Endometrium (tissue), 2 donors: ENCODE measurements around the gene KDM7A.

ENCODE experiments used
- FAIRE-seq: peaks from 2 replicates; lab custom pipeline; 2012; peaks lifted over from hg19 to GRCh38; lab: Jason Lieb, UNC
- donor health status: control.
- donor health status: control.

KDM7A gene

GRCh38 chr7:140082770-140083169 is 94.0 kb downstream of the KDM7A start:
- no peak for FAIRE-seq

GRCh38 chr7:140081774-140082425 is 94.9 kb downstream of the KDM7A start:
- no peak for FAIRE-seq

- no peak for FAIRE-seq
Measured at GRCh38 chr7:140080919-140081318, 95.9 kb downstream of the KDM7A start.

- FAIRE-seq: no peak
Measured at GRCh38 chr7:140079121-140079536, 97.7 kb downstream of the KDM7A start.

GRCh38 chr7:140078392-140078791 is 98.4 kb downstream of the KDM7A start:
- no peak for FAIRE-seq

GRCh38 chr7:140074780-140075179 is 102.0 kb downstream of the KDM7A start:
- FAIRE-seq: no peak

- FAIRE-seq: no peak
Measured at GRCh38 chr7:140070546-140070945, 106.2 kb downstream of the KDM7A start.

GRCh38 chr7:140069298-140069949 is 107.4 kb downstream of the KDM7A start:
- FAIRE-seq: no peak

- FAIRE-seq: no peak
Measured at GRCh38 chr7:140068033-140068432, 108.8 kb downstream of the KDM7A start.

GRCh38 chr7:140067052-140067451 is 109.7 kb downstream of the KDM7A start:
- FAIRE-seq: no peak

GRCh38 chr7:140062528-140063299 is 114.1 kb downstream of the KDM7A start, which contains the start of gene PARP12:
Gene PARP12 (minus strand): TSS chr7:140062951. CDS start chr7:140062847, 104 bp downstream.
- no peak for FAIRE-seq

- FAIRE-seq: no peak
Measured at GRCh38 chr7:140062118-140062527, 114.7 kb downstream of the KDM7A start.

- FAIRE-seq: no peak
Measured at GRCh38 chr7:140061607-140061930, 115.2 kb downstream of the KDM7A start.

- no peak for FAIRE-seq
Measured at GRCh38 chr7:140060788-140061606, 115.8 kb downstream of the KDM7A start.

GRCh38 chr7:140060243-140060630 is 116.5 kb downstream of the KDM7A start:
- no peak for FAIRE-seq

GRCh38 chr7:140059273-140060242 is 117.2 kb downstream of the KDM7A start:
- no peak for FAIRE-seq

- FAIRE-seq: no peak
Measured at GRCh38 chr7:140058517-140058916, 118.3 kb downstream of the KDM7A start.

- no peak for FAIRE-seq
Measured at GRCh38 chr7:140057143-140057535, 119.6 kb downstream of the KDM7A start.

GRCh38 chr7:140056431-140057142 is 120.2 kb downstream of the KDM7A start:
- no peak for FAIRE-seq

GRCh38 chr7:140055833-140056232 is 121.0 kb downstream of the KDM7A start:
- FAIRE-seq: no peak
